GM18526 (cell line): ENCODE results near the gene TPCN1.

Experiments
- POLR2A ChIP-seq: IDR thresholded peaks from 3 replicates; pipeline ENCODE4 v1.6.1; 2011; ENCODE audit not compliant: insufficient read length; ENCODE audit errors: extremely low read depth

The TPCN1 gene

DNA sequence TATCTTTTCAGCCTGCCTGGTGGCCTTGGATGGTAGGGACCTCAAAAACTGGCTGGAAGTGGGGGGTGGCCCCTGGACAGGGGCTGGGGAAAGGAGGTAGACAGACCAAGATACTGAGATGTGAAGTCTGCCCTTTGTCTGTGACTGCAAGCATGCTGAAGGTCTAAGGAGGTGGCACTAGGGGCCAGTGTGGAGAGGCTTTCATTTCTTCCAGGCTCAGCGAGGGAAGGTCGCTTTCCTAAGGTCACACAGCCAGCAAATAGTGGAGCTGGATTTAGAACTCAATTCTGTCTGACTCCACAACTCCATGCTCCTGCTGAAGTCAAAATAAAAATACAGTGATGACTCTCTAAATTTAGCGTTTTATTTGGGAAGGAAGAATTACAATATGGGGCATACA, 125.8 kb downstream of the TPCN1 start:
- no peak for TF ChIP-seq POLR2A

DNA sequence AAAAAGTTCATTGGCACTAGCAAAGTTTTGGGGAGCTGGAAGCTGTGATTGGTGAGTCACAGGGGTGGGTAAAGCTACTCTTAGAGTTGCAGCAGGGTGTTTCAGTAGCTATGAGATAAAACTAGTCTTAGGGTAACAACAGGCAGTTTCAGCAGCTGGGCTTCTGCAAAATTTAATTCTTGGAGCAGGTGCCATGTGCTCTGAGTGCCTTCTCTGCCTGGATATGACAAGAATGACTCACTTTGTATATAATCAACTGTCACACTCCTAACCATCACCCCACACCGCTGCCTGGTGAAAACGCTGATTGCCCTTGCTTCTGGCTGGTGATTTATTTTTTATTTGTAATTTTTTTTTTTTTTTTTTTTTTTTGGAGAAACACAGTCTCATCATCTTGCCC, 126.6 kb downstream of the TPCN1 start:
- TF ChIP-seq POLR2A: no peak
